NCI-H1048 (cell line): ENCODE data around the gene ADH6.
"Not testable (repeated sequence)": the region's sequence is repeated elsewhere in the genome, so short reads cannot be mapped to it uniquely, and the experiment has no call there.

Experiments used
- DNase-seq: peaks from one replicate; lab custom pipeline; 2025; lab: John Stamatoyannopoulos, UW

ADH6 gene

GRCh38 chr4:99219072-99219471 lies at the start of gene ADH6:
Gene ADH6, minus strand, starts transcription at chr4:99219246. Its CDS starts 94 bp downstream, at chr4:99219152.
- DNase-seq = no peak

GRCh38 chr4:99264927-99265326 lies 45.9 kb upstream of the ADH6 start:
- no peak for DNase-seq

- no peak for DNase-seq
Observed at GRCh38 chr4:99252746-99253145, 33.7 kb upstream of the ADH6 start.

GRCh38 chr4:99248714-99249113 lies 29.7 kb upstream of the ADH6 start:
- no peak for DNase-seq

GRCh38 chr4:99235955-99236354 lies 16.9 kb upstream of the ADH6 start:
- DNase-seq = no peak

GRCh38 chr4:99234331-99235010 lies 15.4 kb upstream of the ADH6 start:
- DNase-seq = no peak

- DNase-seq = not testable (repeated sequence)
Observed at GRCh38 chr4:99233397-99233796, 14.4 kb upstream of the ADH6 start.

GRCh38 chr4:99228706-99229105 lies 9.7 kb upstream of the ADH6 start:
- not testable (repeated sequence) for DNase-seq

GRCh38 chr4:99227646-99228045 lies 8.6 kb upstream of the ADH6 start:
- not testable (repeated sequence) for DNase-seq

GRCh38 chr4:99221980-99222379 lies 2.9 kb upstream of the ADH6 start:
- DNase-seq = no peak

GRCh38 chr4:99219479-99219878 lies 433 bp upstream of the ADH6 start:
- no peak for DNase-seq

- DNase-seq = no peak
Observed at GRCh38 chr4:99215521-99215920, 3.5 kb downstream of the ADH6 start.

- DNase-seq = no peak
Observed at GRCh38 chr4:99210789-99211188, 8.3 kb downstream of the ADH6 start.

- no peak for DNase-seq
Observed at GRCh38 chr4:99209671-99210070, 9.4 kb downstream of the ADH6 start.

- no peak for DNase-seq
Observed at GRCh38 chr4:99208719-99209075, 10.3 kb downstream of the ADH6 start.

- no peak for DNase-seq
Observed at GRCh38 chr4:99207911-99208718, 10.9 kb downstream of the ADH6 start.

GRCh38 chr4:99207069-99207743 lies 11.8 kb downstream of the ADH6 start:
- no peak for DNase-seq

GRCh38 chr4:99205153-99205979 lies 13.7 kb downstream of the ADH6 start:
- no peak for DNase-seq

GRCh38 chr4:99202536-99202935 lies 16.5 kb downstream of the ADH6 start:
- DNase-seq = no peak

- no peak for DNase-seq
Observed at GRCh38 chr4:99202094-99202493, 17.0 kb downstream of the ADH6 start.

GRCh38 chr4:99201690-99202089 lies 17.4 kb downstream of the ADH6 start:
- DNase-seq = no peak

GRCh38 chr4:99200138-99200537 lies 18.9 kb downstream of the ADH6 start:
- DNase-seq = no peak
